ENCODE measurements around the gene PAIP2. TPM values are rescaled to one million over a fixed set of nuclear protein-coding genes. Genes with fewer than 3 reads are reported as not detected.

The PAIP2 gene
- total and polyA plus RNA-seq, 2 experiments from 2014 or later = 93.1 to 220 TPM

DNA sequence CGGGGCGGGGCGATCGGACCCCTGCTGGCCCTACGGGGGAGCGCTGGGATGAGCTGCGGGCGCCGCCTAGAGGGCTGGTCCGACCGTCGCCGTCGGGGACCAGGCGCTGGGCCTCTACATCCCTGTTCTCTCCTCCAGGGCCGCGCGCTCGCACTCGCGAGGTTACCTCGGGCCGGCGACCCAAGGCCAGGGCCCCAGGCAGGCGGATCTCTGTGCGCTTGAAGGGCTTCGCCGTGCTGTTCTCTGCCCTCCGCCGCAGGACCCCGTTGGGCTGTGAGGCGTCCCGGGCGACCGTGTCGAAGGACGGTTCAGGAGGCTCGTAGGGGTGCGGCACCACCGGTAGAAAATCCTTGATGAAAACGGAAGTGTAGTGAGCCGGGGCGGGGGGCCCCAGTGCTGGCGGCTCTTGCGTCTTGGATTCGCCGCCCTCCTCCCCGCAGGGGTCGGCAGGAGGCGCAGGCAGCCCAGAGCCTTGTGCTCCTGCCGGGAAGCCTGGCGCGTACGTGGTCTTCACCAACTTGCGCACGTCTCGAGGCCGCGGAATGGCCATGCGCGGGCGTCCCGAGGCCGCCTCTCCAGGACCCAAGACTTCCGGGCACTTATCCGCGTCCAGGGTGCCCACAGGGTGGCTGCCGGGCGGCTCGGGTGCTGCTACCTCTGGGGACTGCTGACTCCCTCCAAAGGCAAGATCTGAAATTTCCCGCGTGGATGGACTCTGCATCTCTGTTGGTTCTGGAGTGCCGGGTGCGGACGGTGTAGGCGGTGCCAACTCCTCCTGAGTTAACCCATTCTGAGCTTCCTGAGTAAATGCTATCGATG lies 51.2 kb downstream of the PAIP2 start:
- Histone ChIP-seq H3K36me3 (no peaks in the 10 kb centered on the region), H3K4me3 (peak overlapping the region; percentile 32), H3K9me3 (ENCODE audit: low read depth) (no peaks in the 10 kb centered on the region), H3K27me3 (peaks cover 11% of the 10 kb centered on the region), H3K27ac (no peak overlapping the region), H3K4me1 (ENCODE audit: low read depth) (peaks cover 8% of the 10 kb centered on the region)
- peak; percentile 66 to 70 for DNase-seq (ENCODE audit: low read depth in 1 of 2, low spot score in 1 of 2)
- TF ChIP-seq, protein P1, sequence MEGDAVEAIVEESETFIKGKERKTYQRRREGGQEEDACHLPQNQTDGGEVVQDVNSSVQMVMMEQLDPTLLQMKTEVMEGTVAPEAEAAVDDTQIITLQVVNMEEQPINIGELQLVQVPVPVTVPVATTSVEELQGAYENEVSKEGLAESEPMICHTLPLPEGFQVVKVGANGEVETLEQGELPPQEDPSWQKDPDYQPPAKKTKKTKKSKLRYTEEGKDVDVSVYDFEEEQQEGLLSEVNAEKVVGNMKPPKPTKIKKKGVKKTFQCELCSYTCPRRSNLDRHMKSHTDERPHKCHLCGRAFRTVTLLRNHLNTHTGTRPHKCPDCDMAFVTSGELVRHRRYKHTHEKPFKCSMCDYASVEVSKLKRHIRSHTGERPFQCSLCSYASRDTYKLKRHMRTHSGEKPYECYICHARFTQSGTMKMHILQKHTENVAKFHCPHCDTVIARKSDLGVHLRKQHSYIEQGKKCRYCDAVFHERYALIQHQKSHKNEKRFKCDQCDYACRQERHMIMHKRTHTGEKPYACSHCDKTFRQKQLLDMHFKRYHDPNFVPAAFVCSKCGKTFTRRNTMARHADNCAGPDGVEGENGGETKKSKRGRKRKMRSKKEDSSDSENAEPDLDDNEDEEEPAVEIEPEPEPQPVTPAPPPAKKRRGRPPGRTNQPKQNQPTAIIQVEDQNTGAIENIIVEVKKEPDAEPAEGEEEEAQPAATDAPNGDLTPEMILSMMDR (IDR thresholded peaks at IDR 0.05; ENCODE audit: low read depth, low read length) = peak; percentile 58

DNA sequence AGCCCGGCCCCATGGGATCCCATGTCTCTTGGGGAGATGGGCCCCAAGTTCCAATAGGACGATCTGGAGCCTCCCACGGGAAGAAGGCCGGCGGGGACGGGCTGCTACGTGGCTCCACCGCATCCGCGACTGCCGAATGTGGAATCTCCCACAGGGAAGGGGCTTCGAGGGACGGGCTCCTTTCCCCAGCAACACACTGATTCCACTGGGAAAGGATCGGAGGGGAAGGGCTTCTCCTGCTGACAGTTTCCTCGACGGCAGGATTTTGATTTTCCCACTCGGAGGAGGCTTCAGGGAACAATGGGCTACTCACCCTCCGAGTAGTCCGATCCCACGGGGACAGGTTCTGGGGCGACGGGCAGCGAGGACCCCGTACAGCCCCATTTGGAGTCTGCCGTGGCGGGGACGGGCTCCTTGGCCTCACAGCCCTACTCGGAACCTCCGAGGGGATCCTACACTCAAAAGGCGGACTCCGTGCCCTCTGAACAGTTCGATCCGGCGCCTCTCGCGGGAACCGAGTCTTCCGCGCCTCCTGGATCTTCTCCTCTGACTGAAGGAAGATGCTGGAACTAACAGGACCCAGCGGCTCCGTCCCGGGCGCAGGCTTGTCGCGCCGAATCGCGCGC lies 52.0 kb downstream of the PAIP2 start:
- peaks cover 11% of the 10 kb centered on the region for H3K27me3 ChIP-seq
- H3K4me1 ChIP-seq (ENCODE audit: low read depth) = peaks cover 1% of the 10 kb centered on the region
- peak overlapping the region; percentile 32 for H3K4me3 ChIP-seq
- no peak overlapping the region for H3K27ac ChIP-seq
- H3K36me3 ChIP-seq = no peaks in the 10 kb centered on the region
- DNase-seq (ENCODE audit: low read depth in 1 of 2, low spot score in 1 of 2) = no peak
- no peaks in the 10 kb centered on the region for H3K9me3 ChIP-seq (ENCODE audit: low read depth)
- TF ChIP-seq, protein P1 (IDR thresholded peaks at IDR 0.05; ENCODE audit: low read depth, low read length) = no peak

DNA sequence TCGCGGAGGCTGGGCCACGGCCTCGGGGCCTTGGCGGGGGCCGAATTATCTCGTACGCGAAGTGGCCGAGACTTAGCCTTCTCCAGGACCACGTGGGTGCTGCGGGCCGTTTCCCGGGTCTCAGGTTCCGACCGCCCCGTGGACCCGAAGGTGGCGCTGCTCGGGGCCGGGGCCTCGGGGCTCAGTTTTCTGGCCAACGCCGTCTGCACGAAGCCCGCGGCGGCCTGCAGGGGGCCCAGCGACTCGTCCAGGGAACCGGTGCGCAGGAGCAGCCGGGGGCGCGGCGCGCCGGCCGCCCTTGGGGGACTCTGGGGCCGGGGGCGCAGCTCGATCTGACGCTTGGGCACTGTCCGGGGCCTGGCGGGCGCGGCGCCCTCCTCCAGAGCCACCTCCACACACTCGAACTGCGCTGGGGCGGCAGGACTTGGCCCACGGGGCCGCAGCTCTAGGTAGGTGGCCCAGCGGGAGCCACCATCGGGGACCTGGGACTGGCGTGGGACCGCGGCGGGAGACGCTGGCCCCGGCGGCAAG lies 52.5 kb downstream of the PAIP2 start:
- Histone ChIP-seq H3K4me1 (ENCODE audit: low read depth) (no peaks in the 10 kb centered on the region), H3K36me3 (no peaks in the 10 kb centered on the region), H3K4me3 (peak overlapping the region; percentile 32), H3K9me3 (ENCODE audit: low read depth) (no peaks in the 10 kb centered on the region), H3K27me3 (peaks cover 11% of the 10 kb centered on the region), H3K27ac (peak overlapping the region; percentile 35)
- TF ChIP-seq, protein P1 (IDR thresholded peaks at IDR 0.05; ENCODE audit: low read depth, low read length) = peak; percentile 62
- peak; percentile 66 to 74 for DNase-seq (ENCODE audit: low read depth in 1 of 2, low spot score in 1 of 2)

DNA sequence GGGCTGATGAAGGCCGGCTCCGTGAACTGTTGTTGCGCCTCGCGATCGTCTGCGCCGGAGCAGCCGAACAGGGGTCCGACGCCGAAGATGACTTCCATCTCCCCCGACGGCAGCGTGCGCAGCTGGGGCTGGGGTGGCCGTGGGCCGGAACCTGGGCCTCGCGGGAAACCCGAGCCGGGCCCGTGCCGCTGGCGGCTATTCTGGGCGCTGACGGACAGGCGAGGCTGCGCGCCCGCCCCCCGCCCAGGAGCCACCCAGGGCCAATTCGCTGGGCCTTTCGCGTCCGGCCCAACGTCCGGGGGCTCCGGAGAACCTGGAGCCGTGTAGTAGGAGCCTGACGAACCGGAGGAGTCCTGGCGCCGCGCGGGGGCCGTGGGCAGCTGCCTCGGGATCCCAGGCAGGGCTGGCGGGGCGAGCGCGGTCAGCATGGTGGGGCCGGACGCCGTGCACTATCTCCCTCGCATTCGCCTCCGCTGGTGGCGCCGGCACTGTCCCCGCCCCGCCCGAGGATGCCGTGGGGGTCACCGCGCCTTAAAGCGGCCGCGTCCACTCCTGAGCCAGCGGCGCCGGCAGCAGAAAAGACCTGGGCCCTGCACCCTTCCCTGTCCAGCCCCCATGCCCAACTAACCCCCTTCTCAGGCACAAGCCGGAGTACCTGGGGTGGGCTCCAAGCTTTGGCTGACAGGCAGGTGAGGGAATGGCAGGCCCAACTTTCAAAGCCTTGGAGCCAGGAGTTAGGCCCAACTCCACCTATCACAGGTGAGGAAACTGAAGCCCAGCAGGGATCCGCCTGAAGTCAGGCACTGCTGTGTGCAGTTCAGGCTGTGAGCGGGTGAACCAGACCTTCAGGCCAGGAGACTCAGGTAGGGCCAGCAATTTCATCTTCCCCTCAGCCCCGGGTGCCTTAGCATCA lies 53.3 kb downstream of the PAIP2 start, which contains the start of gene PROB1:
Gene PROB1 (minus strand): TSS at position 451 of the 913 bp plus-strand sequence. CDS start 23 bp downstream, at position 428.
- Histone ChIP-seq H3K4me3 (peak within 1 kb of the TSS; percentile 32), H3K4me1 (ENCODE audit: low read depth) (no peaks in the 10 kb centered on the region), H3K27me3 (peaks cover 11% of the 10 kb centered on the region), H3K36me3 (no peaks in the 10 kb centered on the region), H3K27ac (peak within 1 kb of the TSS; percentile 35), H3K9me3 (ENCODE audit: low read depth) (no peaks in the 10 kb centered on the region)
- peak in 1 of 2 donors; percentile 47 for DNase-seq (ENCODE audit: low read depth in 1 of 2, low spot score in 1 of 2)
- TF ChIP-seq, protein P1 (IDR thresholded peaks at IDR 0.05; ENCODE audit: low read depth, low read length) = no peak

Data from cardiac muscle cell (in vitro differentiated cells and primary cell).